HG02884 (cell line): ENCODE results near the gene TNFAIP8.

Source experiments
- ATAC-seq: cut with Tn5 transposase; IDR thresholded peaks from one replicate; pipeline ENCODE4 v1.9.1; 2021; ENCODE audit warnings: mild to moderate bottlenecking, moderate library complexity; ENCODE audit not compliant: unreplicated experiment

The TNFAIP8 gene

GRCh38 chr5:119328753-119329602 lies 26.8 kb upstream of the TNFAIP8 start:
- no peak for ATAC-seq

- ATAC-seq, result no peak
Measured at GRCh38 chr5:119329666-119330065, 26.2 kb upstream of the TNFAIP8 start.

- ATAC-seq, result no peak
Measured at GRCh38 chr5:119330367-119331183, 25.2 kb upstream of the TNFAIP8 start.

GRCh38 chr5:119331566-119332095 lies 24.2 kb upstream of the TNFAIP8 start:
- ATAC-seq, result no peak

- no peak for ATAC-seq
Measured at GRCh38 chr5:119332208-119332607, 23.6 kb upstream of the TNFAIP8 start.

- ATAC-seq, result peak; percentile 29
Measured at GRCh38 chr5:119332978-119333401, 22.8 kb upstream of the TNFAIP8 start.

GRCh38 chr5:119333421-119333851 lies 22.4 kb upstream of the TNFAIP8 start:
- peak; percentile 27 for ATAC-seq

- ATAC-seq, result no peak
Measured at GRCh38 chr5:119335261-119335677, 20.6 kb upstream of the TNFAIP8 start.

GRCh38 chr5:119336262-119336661 lies 19.6 kb upstream of the TNFAIP8 start:
- ATAC-seq, result no peak

GRCh38 chr5:119336845-119337580 lies 18.8 kb upstream of the TNFAIP8 start:
- no peak for ATAC-seq

- no peak for ATAC-seq
Measured at GRCh38 chr5:119338326-119338946, 17.4 kb upstream of the TNFAIP8 start.

GRCh38 chr5:119339344-119339743 lies 16.5 kb upstream of the TNFAIP8 start:
- ATAC-seq, result no peak

- ATAC-seq, result no peak
Measured at GRCh38 chr5:119339965-119340364, 15.9 kb upstream of the TNFAIP8 start.

GRCh38 chr5:119340597-119341218 lies 15.1 kb upstream of the TNFAIP8 start:
- peak; percentile 53 for ATAC-seq

- ATAC-seq, result peak; percentile 44
Measured at GRCh38 chr5:119341452-119342349, 14.1 kb upstream of the TNFAIP8 start.

GRCh38 chr5:119342406-119342805 lies 13.4 kb upstream of the TNFAIP8 start:
- no peak for ATAC-seq

- no peak for ATAC-seq
Measured at GRCh38 chr5:119343052-119343451, 12.8 kb upstream of the TNFAIP8 start.

- ATAC-seq, result peak; percentile 25
Measured at GRCh38 chr5:119343766-119344165, 12.1 kb upstream of the TNFAIP8 start.

- ATAC-seq, result no peak
Measured at GRCh38 chr5:119344231-119344630, 11.6 kb upstream of the TNFAIP8 start.
